Skeletal muscle tissue (tissue), 4 donors: ENCODE measurements around the gene MYO1D. TPM values are rescaled to one million over a fixed set of nuclear protein-coding genes. Genes with fewer than 3 reads are reported as not detected.

ENCODE experiments used
- H3K27ac ChIP-seq: one replicate; pipeline ENCODE4 v1.7.0; 2013; ENCODE audit warnings: mild to moderate bottlenecking, low read depth, low read length, inconsistent platforms
- H3K27me3 ChIP-seq, 3 donors: one replicate each; pipeline ENCODE4 v1.7.0; 2013; ENCODE audit warnings: low read length in 3 of 3; ENCODE audit not compliant: control insufficient read depth in 3 of 3, insufficient read depth in 3 of 3
- H3K36me3 ChIP-seq, 3 donors: one replicate each; pipeline ENCODE4 v1.7.0; 2013; ENCODE audit warnings: low read length in 3 of 3; ENCODE audit not compliant: control insufficient read depth in 3 of 3, insufficient read depth in 3 of 3
- H3K4me1 ChIP-seq, 3 donors: one replicate each; pipeline ENCODE4 v1.7.0; 2013; ENCODE audit warnings: low read length in 3 of 3, mild to moderate bottlenecking in 3 of 3; ENCODE audit not compliant: control insufficient read depth in 3 of 3, insufficient read depth in 3 of 3
- H3K4me3 ChIP-seq, 3 donors: one replicate each; pipeline ENCODE4 v1.7.0; 2013; ENCODE audit warnings: low read length in 3 of 3
- H3K9ac ChIP-seq, 3 donors: one replicate each; pipeline ENCODE4 v1.7.0; 2013; ENCODE audit warnings: low read length in 3 of 3, mild to moderate bottlenecking in 3 of 3, moderate library complexity in 2 of 3, low read depth in 1 of 3
- H3K9me3 ChIP-seq, 3 donors: one replicate each; pipeline ENCODE4 v1.7.0; 2013; ENCODE audit warnings: low read length in 3 of 3; ENCODE audit not compliant: control insufficient read depth in 3 of 3
- total RNA-seq: library from RNA; depleted of rRNA; stranded (reverse); fragments of >200 nt; gene quantifications from one replicate; pipeline ENCODE4 v1.2.3, GENCODE V29; 2014
- donor health status: Osteomylitis.

Gene MYO1D
- total RNA-seq, 1 donor from 2014 or later = 15.1 TPM

- Histone ChIP-seq H3K36me3 (peaks cover 0 to 6% (median 4%) of the 10 kb centered on the region in 3 donors), H3K4me3 (peak overlapping the region in 2 of 3 donors; percentile 49 to 65), H3K4me1 (peaks cover 29 to 48% (median 40%) of the 10 kb centered on the region in 3 donors), H3K9ac (peak overlapping the region in 2 of 3 donors; percentile 74 to 83), H3K27ac (peak overlapping the region; percentile 96), H3K27me3 (no peaks in the 10 kb centered on the region), H3K9me3 (no peaks in the 10 kb centered on the region)
These were observed 382.1 kb downstream of the MYO1D start for GRCh38 chr17:32494621-32495358.

GRCh38 chr17:32493976-32494513, 382.9 kb downstream of the MYO1D start:
- Histone ChIP-seq H3K36me3 (peaks cover 0 to 6% (median 6%) of the 10 kb centered on the region in 3 donors), H3K9me3 (no peaks in the 10 kb centered on the region), H3K27ac (no peak overlapping the region), H3K4me1 (peaks cover 29 to 51% (median 40%) of the 10 kb centered on the region in 3 donors), H3K4me3 (no peak overlapping the region), H3K27me3 (no peaks in the 10 kb centered on the region), H3K9ac (no peak overlapping the region)

GRCh38 chr17:32493571-32493970, 383.4 kb downstream of the MYO1D start:
- Histone ChIP-seq H3K4me3 (no peak overlapping the region), H3K4me1 (peaks cover 29 to 51% (median 40%) of the 10 kb centered on the region in 3 donors), H3K9ac (no peak overlapping the region), H3K27me3 (no peaks in the 10 kb centered on the region), H3K27ac (no peak overlapping the region), H3K36me3 (peaks cover 0 to 6% (median 6%) of the 10 kb centered on the region in 3 donors), H3K9me3 (no peaks in the 10 kb centered on the region)

DNA sequence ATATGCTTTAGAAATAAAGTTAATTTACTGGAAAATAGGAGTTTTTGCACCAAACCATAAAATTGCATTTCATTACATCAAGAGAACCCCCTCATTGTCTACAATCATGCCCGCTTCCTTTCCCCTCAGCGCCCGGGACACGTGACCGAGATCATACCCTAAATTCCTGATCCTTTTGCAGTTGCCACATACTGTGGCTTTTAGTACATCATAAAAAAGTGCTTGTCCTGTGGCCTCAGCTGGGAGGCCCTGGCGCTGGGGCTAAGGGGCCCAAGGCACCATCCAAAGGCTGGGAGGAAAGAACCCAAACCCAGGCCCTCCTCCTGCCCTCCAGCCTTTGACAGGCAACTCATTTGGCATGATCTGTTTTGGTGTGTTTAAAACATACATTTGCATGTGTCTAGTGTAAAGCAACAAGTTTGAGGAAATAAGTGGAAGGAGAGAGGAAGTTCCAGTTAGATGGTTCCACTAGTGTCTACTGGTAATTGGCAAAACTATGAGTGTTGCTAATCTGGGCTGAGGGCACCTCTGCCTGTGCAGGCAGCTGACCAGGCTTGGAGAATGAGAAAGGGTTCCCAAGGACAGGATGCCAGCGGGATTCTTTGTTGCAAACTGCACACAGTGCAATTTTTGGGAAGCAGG, 384.2 kb downstream of the MYO1D start:
- H3K4me3 ChIP-seq = no peak overlapping the region
- peaks cover 0 to 11% (median 8%) of the 10 kb centered on the region in 3 donors for H3K36me3 ChIP-seq
- no peak overlapping the region for H3K27ac ChIP-seq
- peaks cover 32 to 58% (median 41%) of the 10 kb centered on the region in 3 donors for H3K4me1 ChIP-seq
- no peak overlapping the region for H3K9ac ChIP-seq
- H3K27me3 ChIP-seq = no peaks in the 10 kb centered on the region
- no peaks in the 10 kb centered on the region for H3K9me3 ChIP-seq

GRCh38 chr17:32492264-32492589, 384.7 kb downstream of the MYO1D start:
- Histone ChIP-seq H3K9me3 (no peaks in the 10 kb centered on the region), H3K4me1 (peaks cover 36 to 57% (median 41%) of the 10 kb centered on the region in 3 donors), H3K27ac (no peak overlapping the region), H3K4me3 (no peak overlapping the region), H3K36me3 (peaks cover 0 to 11% (median 8%) of the 10 kb centered on the region in 3 donors), H3K9ac (no peak overlapping the region), H3K27me3 (no peaks in the 10 kb centered on the region)

- no peak overlapping the region for H3K4me3 ChIP-seq
- no peaks in the 10 kb centered on the region for H3K27me3 ChIP-seq
- H3K4me1 ChIP-seq = peaks cover 33 to 50% (median 35%) of the 10 kb centered on the region in 3 donors
- no peak overlapping the region for H3K9ac ChIP-seq
- H3K36me3 ChIP-seq = peaks cover 0 to 11% (median 8%) of the 10 kb centered on the region in 3 donors
- no peak overlapping the region for H3K27ac ChIP-seq
- no peaks in the 10 kb centered on the region for H3K9me3 ChIP-seq
These were observed 385.3 kb downstream of the MYO1D start for GRCh38 chr17:32491371-32492263.

GRCh38 chr17:32490101-32490482, 386.8 kb downstream of the MYO1D start:
- Histone ChIP-seq H3K27me3 (no peaks in the 10 kb centered on the region), H3K27ac (no peak overlapping the region), H3K36me3 (peaks cover 0 to 11% (median 8%) of the 10 kb centered on the region in 3 donors), H3K4me3 (no peak overlapping the region), H3K9ac (no peak overlapping the region), H3K4me1 (peaks cover 25 to 41% (median 27%) of the 10 kb centered on the region in 3 donors), H3K9me3 (no peaks in the 10 kb centered on the region)

DNA sequence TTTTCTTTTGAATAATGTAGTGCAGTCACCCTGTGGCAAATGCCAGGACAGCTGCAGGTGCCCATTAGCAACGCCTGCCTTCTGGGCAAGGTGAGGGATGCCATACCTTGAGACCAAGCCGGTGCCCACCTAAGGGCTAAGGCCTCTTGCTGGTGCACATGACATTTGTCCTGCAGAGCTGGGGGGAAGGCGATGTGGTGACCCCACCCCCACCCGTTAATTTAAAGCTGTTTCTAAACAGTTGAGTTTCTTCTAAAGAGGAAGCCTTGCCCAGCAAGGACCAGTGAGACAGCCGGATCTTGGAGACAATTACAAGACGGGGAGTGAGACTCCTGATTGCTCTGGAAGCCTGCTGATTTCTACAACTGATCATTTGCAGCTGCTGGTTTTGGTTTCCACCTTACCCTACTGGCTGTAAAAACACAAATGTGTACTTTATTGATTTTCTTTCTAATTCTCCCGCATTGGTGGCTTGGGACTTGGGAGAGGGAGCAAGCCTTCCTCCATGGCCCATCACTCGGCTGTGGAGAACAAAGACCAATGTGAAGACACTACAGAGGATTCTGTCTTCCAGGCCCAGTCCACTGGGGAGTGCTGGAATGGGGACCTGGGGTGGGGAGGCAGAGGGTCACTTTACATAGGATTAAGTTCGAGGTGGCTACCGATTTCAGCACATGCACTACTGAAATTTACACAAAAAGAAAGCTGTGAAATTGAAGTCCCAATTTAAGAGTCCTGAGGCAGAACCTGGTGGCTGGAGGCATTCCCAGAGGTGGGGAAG, 387.4 kb downstream of the MYO1D start:
- H3K27ac ChIP-seq = no peak overlapping the region
- peak overlapping the region in 1 of 3 donors; percentile 16 for H3K9ac ChIP-seq
- H3K4me1 ChIP-seq = peaks cover 19 to 35% (median 21%) of the 10 kb centered on the region in 3 donors
- H3K27me3 ChIP-seq = no peaks in the 10 kb centered on the region
- H3K9me3 ChIP-seq = no peaks in the 10 kb centered on the region
- H3K4me3 ChIP-seq = no peak overlapping the region
- peaks cover 0 to 11% (median 8%) of the 10 kb centered on the region in 3 donors for H3K36me3 ChIP-seq

DNA sequence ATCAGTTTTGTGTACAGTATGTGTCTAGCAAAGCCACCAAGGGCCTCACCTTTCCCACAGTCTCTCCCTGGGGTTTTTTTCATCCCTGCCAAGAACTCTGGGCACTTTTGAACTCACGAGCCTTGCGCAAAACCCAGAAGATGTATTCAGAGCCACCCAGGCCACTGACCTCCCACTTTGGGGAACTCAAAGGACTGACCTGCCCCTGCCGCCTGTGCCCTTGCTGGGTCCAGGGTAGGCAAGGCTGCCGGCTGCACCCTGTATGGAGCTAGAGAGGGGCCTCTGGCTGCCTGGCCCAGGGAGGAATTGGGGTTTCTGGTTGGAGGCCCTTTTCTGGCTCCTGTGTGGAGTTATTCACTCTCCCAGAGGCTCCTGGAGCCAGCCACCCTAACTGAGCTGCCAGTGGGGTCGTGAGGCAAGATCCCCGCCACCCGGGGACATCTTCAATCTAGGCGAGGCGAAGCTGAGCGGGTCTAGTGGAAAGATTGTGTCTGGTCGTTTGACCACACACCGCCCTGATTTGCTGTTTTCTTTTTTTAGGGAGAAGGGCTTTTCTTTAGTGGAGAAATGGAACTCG, 388.2 kb downstream of the MYO1D start:
- Histone ChIP-seq H3K27me3 (no peaks in the 10 kb centered on the region), H3K4me3 (no peak overlapping the region), H3K9ac (no peak overlapping the region), H3K9me3 (no peaks in the 10 kb centered on the region), H3K36me3 (peaks cover 0 to 11% (median 7%) of the 10 kb centered on the region in 3 donors), H3K4me1 (peaks cover 20 to 35% (median 28%) of the 10 kb centered on the region in 3 donors), H3K27ac (no peak overlapping the region)
